ENCODE measurements around the gene HAAO. TPM values are rescaled to one million over a fixed set of nuclear protein-coding genes. Genes with fewer than 3 reads are reported as not detected.

HAAO gene
- total RNA-seq, 3 donors from 2014 or later, result 4.4 to 6.2 (median 5.9) TPM

DNA sequence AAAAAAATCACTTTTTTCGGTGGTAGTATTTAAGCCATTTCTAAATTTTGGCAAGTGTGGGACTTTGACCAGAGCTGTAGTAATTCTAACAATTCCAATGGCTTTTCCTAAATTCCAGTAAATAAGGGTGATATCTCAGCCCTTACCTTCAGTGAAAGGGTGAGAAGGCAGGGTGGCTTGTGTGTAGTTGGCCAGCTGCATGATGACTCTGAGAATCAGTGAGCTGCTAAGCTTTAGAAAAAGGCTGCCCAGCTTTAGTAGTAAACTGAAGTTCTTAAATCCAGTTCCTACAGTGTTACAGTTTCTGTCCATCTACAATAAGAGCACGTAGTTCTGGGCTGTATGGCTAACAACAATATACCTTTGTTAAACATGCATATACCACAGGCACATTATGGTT lies 70.5 kb downstream of the HAAO start:
- H3K4me3 ChIP-seq, result no peak overlapping the region
- H3K9me3 ChIP-seq, result no peaks in the 10 kb centered on the region

More for the DNA sequence above, 70.5 kb downstream of the HAAO start:
- Histone ChIP-seq H3K27ac (no peak overlapping the region), H3K27me3 (no peaks in the 10 kb centered on the region), H3K36me3 (no peaks in the 10 kb centered on the region), H3K4me1 (no peaks in the 10 kb centered on the region)
- TF ChIP-seq POLR2AphosphoS5 (IDR thresholded peaks at IDR 0.05) (no peak), POLR2A (IDR thresholded peaks at IDR 0.05) (no peak), CTCF (IDR thresholded peaks at IDR 0.05) (no peak)
- DNase-seq (ENCODE audit: low spot score in 2 of 2), result no peak
- intact Hi-C loops (cut with DNase I; ENCODE audit: low total_unique reads), result no loop called here

Other genes starting within 250 kb of the HAAO start
- gene MTA3, start 224.0 kb downstream of the HAAO start, total RNA-seq, result 10 to 100 TPM; 31.4 to 58.0 (median 49.2) TPM
- gene OXER1, start 28.4 kb downstream of the HAAO start, total RNA-seq, result 1 to 10 TPM in 1 of 3 donors, under 1 TPM in 2; 0.80 to 1.0 (median 0.98) TPM